HepG2 (cell line): ENCODE results near the gene FAM162A. TPM values are rescaled to one million over a fixed set of nuclear protein-coding genes. Genes with fewer than 3 reads are reported as not detected.

Experiments used
- ARNTL ChIP-seq: sonication (generic); formaldehyde crosslinking; IDR thresholded peaks from 2 replicates; pipeline ENCODE4 v1.4.0; 2020; ENCODE audit warnings: mild to moderate bottlenecking, missing genetic modification reagents
- ELK4 ChIP-seq: sonication (generic); formaldehyde crosslinking; IDR thresholded peaks from 2 replicates; pipeline ENCODE4 v1.9.0; 2021; ENCODE audit warnings: missing genetic modification reagents, borderline replicate concordance
- ESRRA ChIP-seq: sonication (generic); formaldehyde crosslinking; IDR thresholded peaks from 2 replicates; pipeline ENCODE4 v1.5.1; 2020; ENCODE audit warnings: mild to moderate bottlenecking, low read depth, missing genetic modification reagents
- FOXA1 ChIP-seq, 2 experiments: fragments of 450-650 bp in 1 of 2; sonication (generic) in 1 of 2; formaldehyde crosslinking in 1 of 2; IDR thresholded peaks; 2 replicates each; pipeline versions ENCODE4 v1.4.0 to v1.6.1; 2016 to 2020; ENCODE audit warnings: missing genetic modification reagents in 1 of 2
- HDAC2 ChIP-seq: sonication (generic); formaldehyde crosslinking; IDR thresholded peaks from 2 replicates; pipeline ENCODE4 v1.4.0; 2020; ENCODE audit warnings: missing genetic modification reagents
- KLF13 ChIP-seq: sonication (generic); formaldehyde crosslinking; IDR thresholded peaks from 2 replicates; pipeline ENCODE4 v1.4.0; 2020; ENCODE audit warnings: mild to moderate bottlenecking, missing genetic modification reagents
- LBX2 ChIP-seq: sonication (generic); formaldehyde crosslinking; IDR thresholded peaks from 2 replicates; pipeline ENCODE4 v1.5.0; 2020; ENCODE audit warnings: missing genetic modification reagents, mild to moderate bottlenecking, borderline replicate concordance
- NFE2L2 ChIP-seq: fragments of 150-350 bp; IDR thresholded peaks from 2 replicates; pipeline ENCODE4 v1.6.1; 2014; ENCODE audit warnings: low read length
- NFKBIZ ChIP-seq: IDR thresholded peaks from 2 replicates; pipeline ENCODE4 v1.6.1; 2018; ENCODE audit warnings: missing genetic modification reagents, missing compliant biosample characterization
- NFYB ChIP-seq: sonication (generic); formaldehyde crosslinking; IDR thresholded peaks from 2 replicates; pipeline ENCODE4 v1.4.0; 2020; ENCODE audit warnings: missing genetic modification reagents
- NR0B2 ChIP-seq: sonication (generic); formaldehyde crosslinking; IDR thresholded peaks from 2 replicates; pipeline ENCODE4 v1.4.0; 2020; ENCODE audit warnings: mild to moderate bottlenecking, missing genetic modification reagents
- PHF20 ChIP-seq: sonication (generic); formaldehyde crosslinking; IDR thresholded peaks from 2 replicates; pipeline ENCODE4 v1.5.0; 2020; ENCODE audit warnings: mild to moderate bottlenecking, missing genetic modification reagents
- PRDM10 ChIP-seq: sonication (generic); formaldehyde crosslinking; IDR thresholded peaks from 2 replicates; pipeline ENCODE4 v1.4.0; 2020; ENCODE audit warnings: low read depth, missing genetic modification reagents
- RFX3 ChIP-seq: IDR thresholded peaks from 2 replicates; pipeline ENCODE4 v1.6.1; 2016; ENCODE audit warnings: missing biosample characterization, missing genetic modification reagents
- SSRP1 ChIP-seq: IDR thresholded peaks from 2 replicates; pipeline ENCODE4 v1.6.1; 2016; ENCODE audit warnings: control low read depth
- THRA ChIP-seq: sonication (generic); formaldehyde crosslinking; IDR thresholded peaks from 2 replicates; pipeline ENCODE4 v1.4.0; 2020; ENCODE audit warnings: missing genetic modification reagents, borderline replicate concordance
- TMF1 ChIP-seq: sonication (generic); formaldehyde crosslinking; IDR thresholded peaks from 2 replicates; pipeline ENCODE4 v1.8.1; 2022; ENCODE audit warnings: low read depth, missing genetic modification reagents
- ZNF30 ChIP-seq: sonication (generic); formaldehyde crosslinking; IDR thresholded peaks from 2 replicates; pipeline ENCODE4 v1.5.0; 2020; ENCODE audit warnings: mild to moderate bottlenecking, missing genetic modification reagents
- ZNF33B ChIP-seq: sonication (generic); formaldehyde crosslinking; IDR thresholded peaks from 2 replicates; pipeline ENCODE4 v1.5.1; 2020; ENCODE audit warnings: mild to moderate bottlenecking, missing genetic modification reagents
- ZNF350 ChIP-seq: sonication (generic); formaldehyde crosslinking; IDR thresholded peaks from 2 replicates; pipeline ENCODE4 v1.4.0; 2020; ENCODE audit warnings: mild to moderate bottlenecking, low read depth, missing genetic modification reagents, borderline replicate concordance
- ZNF354B ChIP-seq: sonication (generic); formaldehyde crosslinking; IDR thresholded peaks from 2 replicates; pipeline ENCODE4 v1.8.0; 2022; ENCODE audit warnings: mild to moderate bottlenecking, missing genetic modification reagents
- ZNF740 ChIP-seq: sonication (generic); formaldehyde crosslinking; IDR thresholded peaks from 2 replicates; pipeline ENCODE4 v1.4.0; 2020; ENCODE audit warnings: missing genetic modification reagents
- polyA plus RNA-seq, 8 experiments: library from polyadenylated mRNA; depleted of rRNA in 3 of 8; stranded (reverse) in 7 of 8; unstranded in 1 of 8; fragments of >200 nt; fragmentation: Illumina TruSeq in 4 of 8; extraction: Trizol in 4 of 8; gene quantifications; 2 replicates each; pipeline versions ENCODE4 v1.2.1 to v1.2.3, GENCODE V29; 2011 to 2016; ENCODE audit warnings: low read depth in 4 of 8, missing spikeins in 1 of 8, mixed read lengths in 1 of 8; ENCODE audit not compliant: insufficient read depth in 1 of 8
- total RNA-seq, 5 experiments: library from RNA; depleted of rRNA; stranded (reverse); fragments of >200 nt; fragmentation: Illumina TruSeq; extraction: Trizol; gene quantifications; 2 replicates each; pipeline ENCODE4 v1.2.3, GENCODE V29; 2016; ENCODE audit warnings: low read depth in 1 of 5

Gene FAM162A
- total and polyA plus RNA-seq, 2 of the 13 experiments (the other 11 are each of a cell fraction or from before 2014, with no cell fraction given), result 115 to 155 TPM

- TF ChIP-seq NR0B2 (CRISPR knock-in tag) (peak; percentile 69; the same call in 1 of the 2 replicates), NFYB (CRISPR knock-in tag) (peak; percentile 83), RFX3 (CRISPR knock-in tag) (no peak), TMF1 (CRISPR knock-in tag) (peak; percentile 64; the same call in 1 of the 2 replicates), PHF20 (CRISPR knock-in tag) (peak; percentile 86), ESRRA (CRISPR knock-in tag) (0 out of 2 replicates have a peak, but pooled peaks have one; percentile 28), ZNF350 (peak; percentile 77; the same call in 1 of the 2 replicates), FOXA1 (IDR thresholded peaks at IDR 0.05) (no peak), FOXA1 (CRISPR knock-in tag; IDR thresholded peaks at IDR 0.05) (0 out of 2 replicates have a peak, but pooled peaks have one; percentile 27), ZNF30 (CRISPR knock-in tag) (no peak), SSRP1 (0 out of 2 replicates have a peak, but pooled peaks have one; percentile 15), ZNF33B (CRISPR knock-in tag) (peak; percentile 72; the same call in 1 of the 2 replicates), ZNF740 (CRISPR knock-in tag) (peak; percentile 68; the same call in 1 of the 2 replicates), HDAC2 (CRISPR knock-in tag) (peak; percentile 21; the same call in 1 of the 2 replicates), KLF13 (CRISPR knock-in tag) (no peak), PRDM10 (CRISPR knock-in tag) (peak; percentile 75), NFKBIZ (CRISPR knock-in tag) (no peak), LBX2 (CRISPR knock-in tag) (peak; percentile 65; the same call in 1 of the 2 replicates), ARNTL (peak; percentile 77), NFE2L2 (no peak), ZNF354B (peak; percentile 88), THRA (CRISPR knock-in tag) (peak; percentile 19), ELK4 (CRISPR knock-in tag) (no peak)
These were observed 905 bp upstream of the FAM162A start, which contains the start of gene MIX23 (continued) for GRCh38 chr3:122382888-122383666.
